Lung (tissue), 12 donors: Measurements from ENCODE around the gene ASAP2. TPM values are rescaled to one million over a fixed set of nuclear protein-coding genes. Genes with fewer than 3 reads are reported as not detected.
A peak's percentile ranks its signal among the peaks of the same experiment; 100 is the strongest.

Source experiments
- ATAC-seq: fragments of 200-7000 bp; cut with Tn5 transposase; one replicate; pipeline ENCODE4 v1.9.1; 2020; ENCODE audit warnings: moderate number of reproducible peaks; ENCODE audit not compliant: insufficient read depth, low FRiP score
- DNase-seq, 3 donors: peaks; one replicate each; pipeline ENCODE4 v3.0.0-alpha.2; 2013 to 2017
- H3K27ac ChIP-seq, 2 donors: one replicate each; pipeline ENCODE4 v1.5.1; 2013; ENCODE audit warnings: mild to moderate bottlenecking in 2 of 2, moderate library complexity in 2 of 2, control low read depth in 1 of 2, inconsistent platforms in 1 of 2, low read depth in 1 of 2, low read length in 1 of 2
- H3K27me3 ChIP-seq, 3 donors: one replicate each; pipeline ENCODE4 v1.5.1; 2013; ENCODE audit warnings: low read length in 2 of 3; ENCODE audit not compliant: control insufficient read depth in 3 of 3, insufficient read depth in 3 of 3
- H3K36me3 ChIP-seq, 4 donors: one replicate each; pipeline ENCODE4 v1.5.1; 2013; ENCODE audit warnings: low read length in 4 of 4, mild to moderate bottlenecking in 1 of 4, moderate library complexity in 1 of 4; ENCODE audit not compliant: control insufficient read depth in 4 of 4, insufficient read depth in 4 of 4
- H3K4me1 ChIP-seq, 5 donors: one replicate each; pipeline ENCODE4 v1.5.1; 2013; ENCODE audit warnings: low read length in 5 of 5, mild to moderate bottlenecking in 2 of 5, moderate library complexity in 1 of 5; ENCODE audit not compliant: control insufficient read depth in 5 of 5, insufficient read depth in 5 of 5
- H3K4me3 ChIP-seq: one replicate; pipeline ENCODE4 v1.5.1; 2013; ENCODE audit warnings: mild to moderate bottlenecking, control low read depth, moderate library complexity
- H3K9ac ChIP-seq, 2 donors: one replicate each; pipeline ENCODE4 v1.5.1; 2013; ENCODE audit warnings: low read length in 2 of 2, control low read depth in 1 of 2; ENCODE audit not compliant: insufficient read depth in 1 of 2
- H3K9me3 ChIP-seq, 4 donors: one replicate each; pipeline ENCODE4 v1.5.1; 2013; ENCODE audit warnings: low read length in 3 of 4, mild to moderate bottlenecking in 1 of 4, moderate library complexity in 1 of 4; ENCODE audit not compliant: control insufficient read depth in 4 of 4, insufficient read depth in 3 of 4
- CTCF ChIP-seq: IDR thresholded peaks from 2 replicates; pipeline ENCODE4 v1.5.1; 2012; ENCODE audit warnings: mild to moderate bottlenecking; ENCODE audit errors: control extremely low read depth, extremely low read depth
- WGBS, 2 donors: extraction: QIAGEN DNeasy Blood & Tissue Kit; methylation state at CpG; one replicate each; pipeline ENCODE4 v1.1.7; 2013; 5-methylcytosine and 5-hydroxymethylcytosine counted together
- polyA plus RNA-seq, 2 donors: library from polyadenylated mRNA; stranded (reverse); fragments of 200-250 nt; gene quantifications; one replicate each; pipeline ENCODE4 v1.2.1, GENCODE V29; 2013
- total RNA-seq, 2 donors: library from RNA; depleted of rRNA in 1 of 2; stranded (reverse); fragments of >200 nt in 1 of 2; gene quantifications; one replicate each; pipeline ENCODE4 v1.2.1, GENCODE V29; 2014 to 2021
- donor health status: control.
- donor health status: control.
- donor health status: Bipolar disorder and iron deficiency.
- donor health status: healthy.
- donor health status: DM: yes; HTN: yes; CAD: no.

The ASAP2 gene
- total and polyA plus RNA-seq, 4 donors = 7.4 to 30.9 (median 17.0) TPM

- Histone ChIP-seq H3K9me3 (no peaks in the 10 kb centered on the region), H3K36me3 (peaks cover 0 to 4% (median under 1%) of the 10 kb centered on the region in 4 donors), H3K4me1 (peaks cover 0 to 48% (median 37%) of the 10 kb centered on the region in 5 donors), H3K9ac (no peak overlapping the region), H3K4me3 (no peak overlapping the region), H3K27ac (no peak overlapping the region), H3K27me3 (no peaks in the 10 kb centered on the region)
- 84 to 91% methylated on average over 5 of the region's 5 CpGs for WGBS, 2 donors
- no peak for TF ChIP-seq CTCF
- DNase-seq = no peak
- ATAC-seq = no peak
Observed at GRCh38 chr2:9329497-9329896, 122.9 kb downstream of the ASAP2 start.

GRCh38 chr2:9330612-9331270 is 124.1 kb downstream of the ASAP2 start:
- DNase-seq = peak; percentile 26 to 34 (median 34)
- Histone ChIP-seq H3K4me1 (peaks cover 0 to 52% (median 37%) of the 10 kb centered on the region in 5 donors), H3K27ac (peak overlapping the region in 1 of 2 donors; percentile 3), H3K36me3 (peaks cover 0 to 7% (median 3%) of the 10 kb centered on the region in 4 donors), H3K9me3 (no peaks in the 10 kb centered on the region), H3K4me3 (no peak overlapping the region), H3K27me3 (no peaks in the 10 kb centered on the region), H3K9ac (no peak overlapping the region)
- WGBS, 2 donors = 50 to 58% methylated on average over 19 of the region's 19 CpGs
- ATAC-seq = peak; percentile 9
- TF ChIP-seq CTCF = no peak

DNA sequence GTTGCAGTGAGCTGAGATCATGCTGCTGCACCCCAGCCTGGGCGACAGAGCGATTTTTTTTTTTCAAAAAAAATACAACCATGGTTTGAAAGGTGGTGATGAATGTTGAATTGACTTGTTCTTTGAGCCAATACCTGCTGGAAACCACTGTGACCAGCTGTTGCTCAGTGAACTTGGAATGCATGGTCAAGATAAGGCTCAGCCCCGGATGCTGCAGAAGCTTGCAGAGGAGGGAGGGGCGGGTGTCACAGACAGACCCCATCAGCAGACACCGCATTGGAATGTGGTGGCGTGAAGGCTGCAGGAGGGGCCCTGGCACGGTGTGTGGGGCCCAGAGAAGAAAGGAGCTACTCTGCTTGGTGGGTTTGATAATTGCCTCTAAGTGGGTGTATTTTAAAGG is 125.1 kb downstream of the ASAP2 start:
- H3K36me3 ChIP-seq = peaks cover 0 to 7% (median 3%) of the 10 kb centered on the region in 4 donors
- H3K4me3 ChIP-seq = no peak overlapping the region
- no peak for ATAC-seq
- H3K27ac ChIP-seq = no peak overlapping the region
- H3K9me3 ChIP-seq = no peaks in the 10 kb centered on the region
- TF ChIP-seq CTCF = no peak
- H3K27me3 ChIP-seq = no peaks in the 10 kb centered on the region
- DNase-seq = peak; percentile 77 to 85 (median 80)
- H3K4me1 ChIP-seq = peaks cover 0 to 59% (median 40%) of the 10 kb centered on the region in 5 donors
- no peak overlapping the region for H3K9ac ChIP-seq
- 55 to 67% methylated on average over 7 of the region's 7 CpGs for WGBS, 2 donors
